GM19438 (cell line): Measurements from ENCODE around the gene C1orf216.
A peak's percentile ranks its signal among the peaks of the same experiment; 100 is the strongest.
"Not testable (repeated sequence)": the region's sequence is repeated elsewhere in the genome, so short reads cannot be mapped to it uniquely, and the experiment has no call there.

ENCODE experiments used
- ATAC-seq: cut with Tn5 transposase; IDR thresholded peaks from one replicate; pipeline ENCODE4 v1.9.1; 2021; ENCODE audit warnings: low read depth; ENCODE audit not compliant: unreplicated experiment

The C1orf216 gene

GRCh38 chr1:35718492-35719336 is at the start of gene C1orf216:
Gene C1orf216 (minus strand): TSS chr1:35718884. CDS start chr1:35716321, 2,563 bp downstream.
- peak; percentile 54 for ATAC-seq

GRCh38 chr1:35764283-35764682 is 45.6 kb upstream of the C1orf216 start:
- ATAC-seq, result no peak

- no peak for ATAC-seq
Measured at GRCh38 chr1:35763201-35763600, 44.5 kb upstream of the C1orf216 start.

- ATAC-seq, result no peak
Measured at GRCh38 chr1:35762141-35762540, 43.5 kb upstream of the C1orf216 start.

GRCh38 chr1:35756064-35756463 is 37.4 kb upstream of the C1orf216 start:
- ATAC-seq, result no peak

GRCh38 chr1:35753626-35754260 is 35.1 kb upstream of the C1orf216 start:
- ATAC-seq, result no peak

- no peak for ATAC-seq
Measured at GRCh38 chr1:35748326-35748725, 29.6 kb upstream of the C1orf216 start.

GRCh38 chr1:35745124-35745730 is 26.5 kb upstream of the C1orf216 start:
- no peak for ATAC-seq

- no peak for ATAC-seq
Measured at GRCh38 chr1:35737120-35737519, 18.4 kb upstream of the C1orf216 start.

- ATAC-seq, result no peak
Measured at GRCh38 chr1:35727434-35728040, 8.9 kb upstream of the C1orf216 start.

- no peak for ATAC-seq
Measured at GRCh38 chr1:35726450-35727433, 8.1 kb upstream of the C1orf216 start.

GRCh38 chr1:35725596-35725995 is 6.9 kb upstream of the C1orf216 start:
- ATAC-seq, result no peak

GRCh38 chr1:35717911-35718476 is 690 bp downstream of the C1orf216 start:
- ATAC-seq, result no peak

- no peak for ATAC-seq
Measured at GRCh38 chr1:35715568-35716002, 3.1 kb downstream of the C1orf216 start.

- no peak for ATAC-seq
Measured at GRCh38 chr1:35714921-35715567, 3.6 kb downstream of the C1orf216 start.

GRCh38 chr1:35711098-35711497 is 7.6 kb downstream of the C1orf216 start:
- ATAC-seq, result not testable (repeated sequence)

- no peak for ATAC-seq
Measured at GRCh38 chr1:35708952-35709351, 9.7 kb downstream of the C1orf216 start.

- ATAC-seq, result no peak
Measured at GRCh38 chr1:35708441-35708921, 10.2 kb downstream of the C1orf216 start.
